ENCODE data around the gene TMSB10.
A peak's percentile ranks its signal among the peaks of the same experiment; 100 is the strongest.
"Not testable (repeated sequence)": the region's sequence is repeated elsewhere in the genome, so short reads cannot be mapped to it uniquely, and the experiment has no call there.

TMSB10 gene

GRCh38 chr2:84902526-84902925 lies 2.9 kb upstream of the TMSB10 start:
- no peak for DNase-seq
- no peak for TF ChIP-seq GATA1 (IDR thresholded peaks at IDR 0.05; ENCODE audit: low read depth, low read length)
- TF ChIP-seq POLR2A (IDR thresholded peaks at IDR 0.05; ENCODE audit: low read length) = no peak

DNA sequence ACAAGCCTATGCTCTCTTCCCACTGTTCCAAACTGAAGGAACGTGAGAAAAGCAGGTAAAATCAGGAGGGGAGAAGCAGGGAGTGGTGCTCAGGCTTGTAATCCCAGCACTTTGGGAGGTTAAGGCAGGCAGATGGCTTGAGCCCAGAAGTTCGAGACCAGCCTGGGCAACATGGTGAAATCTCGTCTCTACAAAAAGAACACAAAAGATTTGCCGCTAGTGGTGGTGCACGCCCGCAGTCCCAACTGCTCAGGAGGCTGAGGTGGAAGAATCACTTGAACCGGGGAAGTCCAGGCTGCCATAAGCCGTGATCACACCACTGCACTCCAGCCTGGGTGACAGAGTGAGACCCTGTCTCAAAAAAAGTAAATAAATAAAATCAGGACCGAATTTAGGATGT lies 1.3 kb upstream of the TMSB10 start:
- no peak for TF ChIP-seq GATA1 (IDR thresholded peaks at IDR 0.05; ENCODE audit: low read depth, low read length)
- no peak for TF ChIP-seq POLR2A (IDR thresholded peaks at IDR 0.05; ENCODE audit: low read length)
- DNase-seq = no peak

DNA sequence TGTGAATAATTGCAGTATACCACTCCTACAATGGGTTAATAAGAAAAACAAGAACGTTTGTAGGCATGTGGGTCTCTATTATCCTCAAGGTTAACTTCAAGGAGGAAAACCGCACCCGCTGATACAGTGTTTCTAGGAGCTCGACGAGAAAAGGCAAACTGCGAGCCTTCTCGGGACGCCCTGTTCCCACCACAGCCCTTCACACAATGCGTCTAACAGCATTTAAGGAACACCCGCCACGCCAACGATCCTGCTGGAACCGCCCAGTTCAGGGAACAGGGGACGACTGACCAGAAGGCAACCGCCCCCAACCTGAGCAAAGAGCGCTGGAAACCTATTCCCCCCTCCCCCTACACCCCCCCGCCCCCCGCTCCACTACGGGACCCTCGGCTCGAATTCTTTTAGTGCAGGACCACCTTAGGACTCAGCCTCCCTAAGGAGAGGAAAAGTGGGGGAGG lies 710 bp upstream of the TMSB10 start:
- DNase-seq = peak in 1 of 2 experiments; percentile 11

GRCh38 chr2:84906108-84906899 lies 848 bp downstream of the TMSB10 start:
- no peak for TF ChIP-seq POLR2A (IDR thresholded peaks at IDR 0.05; ENCODE audit: low read length)
- TF ChIP-seq GATA1 (IDR thresholded peaks at IDR 0.05; ENCODE audit: low read depth, low read length) = no peak
- peak in 1 of 2 experiments; percentile 37 for DNase-seq

More for the DNA sequence above, 710 bp upstream of the TMSB10 start:
- TF ChIP-seq GATA1 (IDR thresholded peaks at IDR 0.05; ENCODE audit: low read depth, low read length) (no peak), POLR2A (IDR thresholded peaks at IDR 0.05; ENCODE audit: low read length) (no peak)

DNA sequence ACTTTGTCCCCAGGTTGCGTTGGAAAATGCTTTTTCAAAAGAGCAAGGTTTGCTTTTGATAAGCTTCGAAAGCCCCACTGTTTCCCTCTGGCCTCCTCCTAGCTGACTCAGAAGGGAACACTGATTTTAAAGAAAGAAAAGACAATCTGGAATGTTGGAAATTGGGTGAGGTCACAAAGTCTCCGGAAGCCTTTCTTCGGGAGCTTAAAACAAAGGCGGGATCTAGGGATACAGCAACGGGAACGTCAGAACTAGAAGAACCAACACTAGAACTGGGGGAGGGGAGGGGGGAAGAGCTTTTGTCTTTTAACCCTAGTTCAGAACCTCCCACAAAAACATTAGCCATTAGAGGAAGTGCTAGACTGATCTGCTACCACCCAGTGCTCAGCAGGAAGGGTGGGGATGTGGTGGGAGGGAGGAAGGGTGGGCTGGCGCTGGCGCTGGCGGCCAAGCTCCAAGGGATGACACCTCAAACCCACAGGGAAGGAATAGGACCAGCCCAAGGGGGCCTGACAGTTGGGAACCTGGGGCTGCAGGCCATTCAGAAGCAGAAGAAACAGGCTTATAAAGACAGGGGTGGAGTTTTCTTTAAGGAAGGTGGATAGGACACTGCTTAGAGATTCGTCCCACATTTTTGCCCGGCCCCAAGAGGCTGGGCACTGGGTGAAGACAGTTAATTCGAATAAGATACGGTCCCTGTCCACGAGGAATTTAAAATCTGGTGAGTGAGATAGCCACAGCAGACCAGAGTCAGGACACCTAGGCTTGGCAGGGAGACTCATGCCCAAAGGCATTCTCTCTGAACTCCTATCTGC lies 1.7 kb downstream of the TMSB10 start:
- DNase-seq = peak; percentile 17

GRCh38 chr2:84908948-84909713 lies 3.7 kb downstream of the TMSB10 start:
- TF ChIP-seq POLR2A (IDR thresholded peaks at IDR 0.05; ENCODE audit: low read length) (peak; percentile 22), GATA1 (IDR thresholded peaks at IDR 0.05; ENCODE audit: low read depth, low read length) (no peak)
- no peak for DNase-seq

More for the DNA sequence above, 1.7 kb downstream of the TMSB10 start:
- TF ChIP-seq GATA1 (IDR thresholded peaks at IDR 0.05; ENCODE audit: low read depth, low read length) (no peak), POLR2A (IDR thresholded peaks at IDR 0.05; ENCODE audit: low read length) (no peak)

DNA sequence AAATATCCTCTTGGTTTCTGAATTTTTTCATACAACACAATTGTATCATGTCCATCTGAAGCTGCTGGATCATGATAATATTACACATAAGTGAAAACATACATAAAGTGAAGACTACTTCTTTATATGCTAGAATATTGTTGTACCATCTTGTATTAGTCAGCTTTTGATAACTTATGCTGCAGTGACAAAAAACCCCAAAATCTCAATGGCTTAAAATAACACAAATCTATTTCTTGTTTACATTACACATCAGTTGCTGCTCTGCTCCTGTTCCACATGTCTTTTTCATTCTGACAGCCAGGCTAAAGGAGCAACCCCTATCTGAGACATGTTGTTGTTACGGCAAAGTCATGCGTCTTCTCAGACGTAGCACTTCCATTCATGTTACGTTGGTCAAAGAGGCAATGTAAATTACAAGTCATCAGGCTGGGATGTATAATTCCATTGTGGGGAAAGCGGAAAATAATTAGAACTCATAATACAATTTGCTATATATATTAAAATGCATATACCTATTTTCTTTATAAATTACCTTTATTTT lies 5.8 kb downstream of the TMSB10 start:
- no peak for TF ChIP-seq POLR2A (IDR thresholded peaks at IDR 0.05; ENCODE audit: low read length)
- TF ChIP-seq GATA1 (IDR thresholded peaks at IDR 0.05; ENCODE audit: low read depth, low read length) = no peak

GRCh38 chr2:84912984-84913383 lies 7.5 kb downstream of the TMSB10 start:
- DNase-seq = no peak
- TF ChIP-seq GATA1 (IDR thresholded peaks at IDR 0.05; ENCODE audit: low read depth, low read length) (no peak), POLR2A (IDR thresholded peaks at IDR 0.05; ENCODE audit: low read length) (no peak)

More for the DNA sequence above, 5.8 kb downstream of the TMSB10 start:
- no peak for DNase-seq

DNA sequence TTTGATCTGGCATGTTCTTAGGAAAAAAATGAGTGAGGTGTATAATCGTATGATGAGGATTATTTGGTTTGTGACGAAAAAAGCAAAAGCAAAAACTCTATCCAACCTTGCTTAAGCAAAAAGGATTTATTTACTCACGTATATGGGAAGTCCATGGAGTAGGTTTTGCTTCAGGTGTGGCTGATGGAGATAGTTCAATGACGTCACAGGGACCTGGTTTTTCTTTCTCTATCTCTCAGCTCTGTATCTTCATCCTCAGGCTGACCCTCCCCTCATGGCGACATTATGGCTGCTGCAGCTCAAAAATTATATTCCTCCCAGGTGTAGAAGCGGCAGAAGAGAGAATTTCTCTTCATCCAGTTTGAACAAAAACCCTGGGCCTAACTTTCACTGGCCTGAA lies 8.9 kb downstream of the TMSB10 start:
- no peak for DNase-seq
- TF ChIP-seq POLR2A (IDR thresholded peaks at IDR 0.05; ENCODE audit: low read length) = no peak
- TF ChIP-seq GATA1 (IDR thresholded peaks at IDR 0.05; ENCODE audit: low read depth, low read length) = no peak

DNA sequence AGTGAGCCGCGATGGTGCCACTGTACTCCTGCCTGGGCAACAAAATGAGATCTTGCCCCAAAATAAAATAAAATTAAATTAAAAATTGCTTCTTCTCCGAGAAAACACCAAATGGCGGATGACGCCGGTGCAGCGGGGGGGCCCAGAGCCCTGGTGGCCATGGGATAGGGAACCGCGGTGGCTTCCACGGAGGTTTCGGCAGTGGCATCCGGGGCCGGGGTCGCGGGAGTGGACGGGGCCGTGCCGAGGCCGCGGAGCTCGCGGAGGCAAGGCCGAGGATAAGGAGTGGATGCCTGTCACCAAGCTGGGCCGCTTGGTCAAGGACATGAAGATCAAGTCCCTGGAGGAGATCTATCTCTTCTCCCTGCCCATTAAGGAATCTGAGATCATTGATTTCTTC lies 10.2 kb downstream of the TMSB10 start:
- DNase-seq = not testable (repeated sequence)

GRCh38 chr2:84917821-84918220 lies 12.4 kb downstream of the TMSB10 start:
- not testable (repeated sequence) for DNase-seq

GRCh38 chr2:84918430-84918829 lies 13.0 kb downstream of the TMSB10 start:
- DNase-seq = no peak
- TF ChIP-seq GATA1 (IDR thresholded peaks at IDR 0.05; ENCODE audit: low read depth, low read length) (no peak), POLR2A (IDR thresholded peaks at IDR 0.05; ENCODE audit: low read length) (no peak)

DNA sequence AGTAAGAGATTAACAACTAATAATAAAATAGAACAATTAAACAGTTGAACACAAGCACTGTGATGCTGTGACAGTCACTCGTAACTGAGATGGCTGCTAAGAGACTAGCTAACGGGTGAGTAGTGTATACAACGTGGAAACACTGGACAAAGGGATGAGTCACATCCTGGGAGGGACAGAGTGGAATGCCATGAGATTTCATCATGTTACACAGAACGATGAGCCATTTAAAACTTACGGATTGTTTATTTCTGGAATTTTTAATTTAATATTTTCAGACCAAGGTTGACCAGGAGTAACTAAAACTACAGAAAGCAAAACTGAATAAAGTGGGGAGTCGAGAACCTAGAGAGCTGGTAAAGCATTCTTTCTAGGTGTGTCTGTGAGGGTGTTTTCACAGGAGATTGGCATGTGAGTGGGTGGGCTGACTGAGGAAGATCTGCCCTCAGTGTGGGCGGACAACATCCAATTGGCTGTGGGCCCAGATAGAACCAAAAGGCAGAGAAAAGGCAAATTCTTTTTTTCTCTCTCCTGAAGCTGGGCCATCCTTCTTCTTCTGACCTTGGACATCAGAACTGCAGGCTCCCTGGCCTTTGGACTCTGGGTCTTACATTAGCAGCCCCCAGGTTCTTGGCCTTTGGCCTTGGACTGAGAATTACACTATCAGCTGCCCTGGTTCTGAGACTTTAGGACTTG lies 14.6 kb downstream of the TMSB10 start:
- DNase-seq = peak in 1 of 2 experiments; percentile 9
- TF ChIP-seq GATA1 (IDR thresholded peaks at IDR 0.05; ENCODE audit: low read depth, low read length) = no peak
- TF ChIP-seq POLR2A (IDR thresholded peaks at IDR 0.05; ENCODE audit: low read length) = no peak

All from erythroblast (primary cell).